ENCODE data around the gene TPD52L1. TPM values are rescaled to one million over a fixed set of nuclear protein-coding genes. Genes with fewer than 3 reads are reported as not detected.

Gene TPD52L1
- total and polyA plus RNA-seq, 4 donors, result 15.6 to 43.5 (median 16.7) TPM

- no peak overlapping the region for H3K27ac ChIP-seq (ENCODE audit: low read depth in 1 of 2, low read length in 1 of 2)
- no peaks in the 10 kb centered on the region for H3K4me1 ChIP-seq (ENCODE audit: control insufficient read depth in 5 of 5, insufficient read depth in 5 of 5, low read length in 5 of 5)
- 97 to 98% methylated on average over 3 of the region's 3 CpGs for WGBS, 2 donors
- no peaks in the 10 kb centered on the region for H3K36me3 ChIP-seq (ENCODE audit: control insufficient read depth in 4 of 4, insufficient read depth in 4 of 4, low read length in 4 of 4)
- no peaks in the 10 kb centered on the region for H3K27me3 ChIP-seq (ENCODE audit: control insufficient read depth in 3 of 3, insufficient read depth in 3 of 3, low read length in 2 of 3)
- H3K9me3 ChIP-seq (ENCODE audit: control insufficient read depth in 4 of 4, insufficient read depth in 3 of 4, low read length in 3 of 4), result peaks cover 0 to 6% (median 1%) of the 10 kb centered on the region in 4 donors
- no peak overlapping the region for H3K9ac ChIP-seq (ENCODE audit: insufficient read depth in 1 of 2, low read length in 2 of 2)
- DNase-seq (no peak), ATAC-seq (ENCODE audit: insufficient read depth, low FRiP score) (no peak)
- no peak overlapping the region for H3K4me3 ChIP-seq
- TF ChIP-seq CTCF (IDR thresholded peaks at IDR 0.05; ENCODE audit: control extremely low read depth, extremely low read depth), result no peak
These were observed 45.7 kb upstream of the TPD52L1 start for GRCh38 chr6:125107896-125108295.

- H3K9me3 ChIP-seq (ENCODE audit: control insufficient read depth in 4 of 4, insufficient read depth in 3 of 4, low read length in 3 of 4), result peaks cover 0 to 6% (median 1%) of the 10 kb centered on the region in 4 donors
- no peak overlapping the region for H3K27ac ChIP-seq (ENCODE audit: low read depth in 1 of 2, low read length in 1 of 2)
- no peak overlapping the region for H3K4me3 ChIP-seq
- no peaks in the 10 kb centered on the region for H3K36me3 ChIP-seq (ENCODE audit: control insufficient read depth in 4 of 4, insufficient read depth in 4 of 4, low read length in 4 of 4)
- WGBS, 2 donors, result 97 to 100% methylated on average over 1 of the region's 1 CpG
- ATAC-seq (ENCODE audit: insufficient read depth, low FRiP score) (no peak), DNase-seq (no peak)
- no peaks in the 10 kb centered on the region for H3K4me1 ChIP-seq (ENCODE audit: control insufficient read depth in 5 of 5, insufficient read depth in 5 of 5, low read length in 5 of 5)
- H3K27me3 ChIP-seq (ENCODE audit: control insufficient read depth in 3 of 3, insufficient read depth in 3 of 3, low read length in 2 of 3), result no peaks in the 10 kb centered on the region
- no peak for TF ChIP-seq CTCF (IDR thresholded peaks at IDR 0.05; ENCODE audit: control extremely low read depth, extremely low read depth)
- H3K9ac ChIP-seq (ENCODE audit: insufficient read depth in 1 of 2, low read length in 2 of 2), result no peak overlapping the region
These were observed 43.5 kb upstream of the TPD52L1 start for GRCh38 chr6:125110056-125110455.

- Histone ChIP-seq H3K4me3 (no peak overlapping the region), H3K9me3 (ENCODE audit: control insufficient read depth in 4 of 4, insufficient read depth in 3 of 4, low read length in 3 of 4) (peaks cover 0 to 6% (median 1%) of the 10 kb centered on the region in 4 donors), H3K9ac (ENCODE audit: insufficient read depth in 1 of 2, low read length in 2 of 2) (no peak overlapping the region), H3K27me3 (ENCODE audit: control insufficient read depth in 3 of 3, insufficient read depth in 3 of 3, low read length in 2 of 3) (no peaks in the 10 kb centered on the region), H3K4me1 (ENCODE audit: control insufficient read depth in 5 of 5, insufficient read depth in 5 of 5, low read length in 5 of 5) (no peaks in the 10 kb centered on the region), H3K27ac (ENCODE audit: low read depth in 1 of 2, low read length in 1 of 2) (no peak overlapping the region), H3K36me3 (ENCODE audit: control insufficient read depth in 4 of 4, insufficient read depth in 4 of 4, low read length in 4 of 4) (no peaks in the 10 kb centered on the region)
- DNase-seq, result no peak
- no peak for TF ChIP-seq CTCF (IDR thresholded peaks at IDR 0.05; ENCODE audit: control extremely low read depth, extremely low read depth)
- 94 to 95% methylated on average over 4 of the region's 4 CpGs for WGBS, 2 donors
- no peak for ATAC-seq (ENCODE audit: insufficient read depth, low FRiP score)
These were observed 42.2 kb upstream of the TPD52L1 start for GRCh38 chr6:125111219-125111983.

Measured in lung (tissue), 12 donors.